AG08396 (cell line): ENCODE measurements around the gene ZNF579.

Source experiments
- DNase-seq: peaks from one replicate; pipeline ENCODE4 v3.0.0; 2012; ENCODE audit warnings: low spot score, mixed read lengths

Gene ZNF579

GRCh38 chr19:55611983-55612645 lies 31.5 kb upstream of the ZNF579 start:
- DNase-seq, result no peak

GRCh38 chr19:55611300-55611982 lies 30.8 kb upstream of the ZNF579 start:
- DNase-seq, result no peak

- DNase-seq, result no peak
Measured at GRCh38 chr19:55609326-55609725, 28.7 kb upstream of the ZNF579 start.

GRCh38 chr19:55606817-55607216 lies 26.2 kb upstream of the ZNF579 start:
- DNase-seq, result no peak

- DNase-seq, result no peak
Measured at GRCh38 chr19:55606471-55606787, 25.8 kb upstream of the ZNF579 start.

- peak; percentile 85 for DNase-seq
Measured at GRCh38 chr19:55605637-55606470, 25.2 kb upstream of the ZNF579 start, which contains the start of gene ZNF865. Gene ZNF865 (plus strand): TSS chr19:55605647. CDS start chr19:55613619, 7,972 bp downstream.

- DNase-seq, result peak; percentile 99
Measured at GRCh38 chr19:55605207-55605636, 24.6 kb upstream of the ZNF579 start.

GRCh38 chr19:55603581-55604292 lies 23.1 kb upstream of the ZNF579 start:
- no peak for DNase-seq

GRCh38 chr19:55603115-55603514 lies 22.5 kb upstream of the ZNF579 start:
- DNase-seq, result no peak

GRCh38 chr19:55602104-55603001 lies 21.7 kb upstream of the ZNF579 start:
- no peak for DNase-seq

- no peak for DNase-seq
Measured at GRCh38 chr19:55601084-55601483, 20.4 kb upstream of the ZNF579 start.

- DNase-seq, result no peak
Measured at GRCh38 chr19:55600662-55601028, 20.0 kb upstream of the ZNF579 start.

GRCh38 chr19:55599842-55600661 lies 19.4 kb upstream of the ZNF579 start, which contains the start of gene ZNF524:
Gene ZNF524 (plus strand): TSS chr19:55600288. CDS start chr19:55602113, 1,825 bp downstream.
- DNase-seq, result peak; percentile 90

- DNase-seq, result peak; percentile 93
Measured at GRCh38 chr19:55599468-55599841, 18.8 kb upstream of the ZNF579 start, which contains the start of gene FIZ1. Gene FIZ1 (minus strand): TSS chr19:55599517. CDS start chr19:55597865, 1,652 bp downstream.

- DNase-seq, result peak; percentile 94
Measured at GRCh38 chr19:55598719-55599467, 18.2 kb upstream of the ZNF579 start.

- DNase-seq, result no peak
Measured at GRCh38 chr19:55598034-55598433, 17.4 kb upstream of the ZNF579 start.

- no peak for DNase-seq
Measured at GRCh38 chr19:55597501-55597921, 16.9 kb upstream of the ZNF579 start.

GRCh38 chr19:55596304-55596703 lies 15.7 kb upstream of the ZNF579 start:
- no peak for DNase-seq

- DNase-seq, result no peak
Measured at GRCh38 chr19:55594996-55595545, 14.4 kb upstream of the ZNF579 start.
